ENCODE results near the gene PRXL2A.

Gene PRXL2A

DNA sequence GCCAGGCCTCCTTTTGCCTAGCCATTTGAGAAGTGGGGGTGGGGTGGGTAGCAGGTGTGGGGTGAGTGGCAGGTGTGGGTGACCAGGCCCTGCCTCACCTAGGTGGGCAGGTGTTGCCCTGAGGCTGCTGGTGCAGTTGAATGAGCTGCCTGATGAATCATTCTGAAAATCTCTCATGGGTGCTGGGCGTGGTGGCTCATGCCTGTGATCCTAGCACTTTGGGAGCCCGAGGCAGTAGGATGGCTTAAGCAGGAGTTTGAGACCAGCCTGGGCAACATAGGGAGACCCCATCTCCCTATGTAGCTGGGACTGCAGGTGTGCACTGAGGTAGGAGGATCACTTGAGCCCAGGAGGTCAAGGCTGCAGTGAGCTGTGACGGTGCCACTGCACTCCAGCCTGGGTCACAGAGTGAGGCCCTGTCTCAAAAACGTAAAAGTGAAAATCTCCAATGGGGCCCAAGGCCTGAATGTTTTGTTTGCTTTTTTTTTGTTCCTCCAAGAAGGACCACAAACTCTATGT is 63.4 kb downstream of the PRXL2A start:
- Histone ChIP-seq H3K4me3 (ENCODE audit: low read depth, low read length) (no peak overlapping the region), H3K36me3 (ENCODE audit: control insufficient read depth in 2 of 2, insufficient read depth in 1 of 2, low read length in 2 of 2) (peaks cover 0 to 3% of the 10 kb centered on the region in 2 experiments; a peak in 2 of 3 replicates), H3K4me1 (ENCODE audit: control insufficient read depth, insufficient read depth, low read length) (peaks cover 2% of the 10 kb centered on the region; the same call in 1 of the 2 replicates), H3K27ac (ENCODE audit: extremely low read depth, low read depth, low read length) (no peak overlapping the region), H3K9me3 (ENCODE audit: control insufficient read depth, insufficient read depth, low read depth, low read length) (no peaks in the 10 kb centered on the region)
- CTCF ChIA-PET: interaction anchor here (0.6 to 1.4 kb wide), 3 partner anchors 26 to 29 kb away, joined by 3 to 4 read pairs (median 3); no protein-coding TSS in a partner anchor
- POLR2A ChIA-PET: interaction anchor here (1.1 kb wide), 1 partner anchor 11 kb away, joined by 3 read pairs; no protein-coding TSS in a partner anchor
- TF ChIP-seq, protein P1, sequence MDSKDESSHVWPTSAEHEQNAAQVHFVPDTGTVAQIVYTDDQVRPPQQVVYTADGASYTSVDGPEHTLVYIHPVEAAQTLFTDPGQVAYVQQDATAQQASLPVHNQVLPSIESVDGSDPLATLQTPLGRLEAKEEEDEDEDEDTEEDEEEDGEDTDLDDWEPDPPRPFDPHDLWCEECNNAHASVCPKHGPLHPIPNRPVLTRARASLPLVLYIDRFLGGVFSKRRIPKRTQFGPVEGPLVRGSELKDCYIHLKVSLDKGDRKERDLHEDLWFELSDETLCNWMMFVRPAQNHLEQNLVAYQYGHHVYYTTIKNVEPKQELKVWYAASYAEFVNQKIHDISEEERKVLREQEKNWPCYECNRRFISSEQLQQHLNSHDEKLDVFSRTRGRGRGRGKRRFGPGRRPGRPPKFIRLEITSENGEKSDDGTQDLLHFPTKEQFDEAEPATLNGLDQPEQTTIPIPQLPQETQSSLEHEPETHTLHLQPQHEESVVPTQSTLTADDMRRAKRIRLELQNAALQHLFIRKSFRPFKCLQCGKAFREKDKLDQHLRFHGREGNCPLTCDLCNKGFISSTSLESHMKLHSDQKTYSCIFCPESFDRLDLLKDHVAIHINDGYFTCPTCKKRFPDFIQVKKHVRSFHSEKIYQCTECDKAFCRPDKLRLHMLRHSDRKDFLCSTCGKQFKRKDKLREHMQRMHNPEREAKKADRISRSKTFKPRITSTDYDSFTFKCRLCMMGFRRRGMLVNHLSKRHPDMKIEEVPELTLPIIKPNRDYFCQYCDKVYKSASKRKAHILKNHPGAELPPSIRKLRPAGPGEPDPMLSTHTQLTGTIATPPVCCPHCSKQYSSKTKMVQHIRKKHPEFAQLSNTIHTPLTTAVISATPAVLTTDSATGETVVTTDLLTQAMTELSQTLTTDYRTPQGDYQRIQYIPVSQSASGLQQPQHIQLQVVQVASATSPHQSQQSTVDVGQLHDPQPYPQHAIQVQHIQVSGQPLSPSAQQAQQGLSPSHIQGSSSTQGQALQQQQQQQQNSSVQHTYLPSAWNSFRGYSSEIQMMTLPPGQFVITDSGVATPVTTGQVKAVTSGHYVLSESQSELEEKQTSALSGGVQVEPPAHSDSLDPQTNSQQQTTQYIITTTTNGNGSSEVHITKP (tag by site-specific recombination; IDR thresholded peaks at IDR 0.05): no peak
- TF ChIP-seq EGR2 (tag by site-specific recombination; IDR thresholded peaks at IDR 0.05; ENCODE audit: low read depth): peak; percentile 53; the same call in 1 of the 2 replicates
- TF ChIP-seq ZNF114 (tag by site-specific recombination; IDR thresholded peaks at IDR 0.05): no peak
- TF ChIP-seq ZNF423 (tag by site-specific recombination; IDR thresholded peaks at IDR 0.05): no peak

DNA sequence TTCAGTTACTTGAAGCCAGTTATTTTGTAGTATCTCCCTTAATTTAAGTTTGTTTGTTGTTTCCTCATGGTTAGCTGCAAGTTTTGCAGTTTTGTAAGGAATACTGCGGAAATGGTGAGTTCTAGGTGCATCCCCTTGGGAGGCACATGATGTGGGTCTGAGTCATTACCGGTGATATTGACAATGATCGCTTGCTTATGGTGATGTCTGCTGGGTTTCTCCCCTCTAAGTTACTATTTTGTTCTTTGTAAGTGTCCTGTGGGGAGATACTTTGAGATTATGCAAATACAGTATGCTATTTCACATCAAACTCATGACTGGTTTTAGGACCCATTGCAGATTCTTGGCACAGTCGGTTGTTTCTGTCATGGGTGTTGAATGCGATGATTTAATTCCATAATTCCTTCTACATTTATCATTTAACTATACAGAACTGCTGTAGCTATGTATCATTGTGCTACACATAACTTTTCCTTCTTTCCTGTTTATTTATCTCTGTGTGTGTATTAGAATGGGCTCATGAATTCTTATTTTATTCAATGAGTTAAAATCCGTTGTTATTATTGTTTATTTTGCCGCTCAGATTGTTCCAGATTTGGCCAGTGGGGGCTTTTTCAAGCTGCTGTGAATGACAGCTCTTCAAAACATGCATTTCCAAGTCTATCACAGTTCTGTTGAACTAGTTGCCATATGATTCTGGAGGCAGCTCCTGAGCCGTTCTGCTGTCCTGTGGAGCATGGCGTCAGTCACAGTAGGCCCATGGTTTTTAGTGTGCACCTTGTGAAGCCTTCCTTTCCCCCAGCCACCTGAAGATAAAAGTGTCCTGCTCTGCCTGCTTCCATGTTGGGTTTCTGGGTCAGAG is 64.1 kb downstream of the PRXL2A start:
- H3K27ac ChIP-seq (ENCODE audit: extremely low read depth, low read depth, low read length): no peak overlapping the region

DNA sequence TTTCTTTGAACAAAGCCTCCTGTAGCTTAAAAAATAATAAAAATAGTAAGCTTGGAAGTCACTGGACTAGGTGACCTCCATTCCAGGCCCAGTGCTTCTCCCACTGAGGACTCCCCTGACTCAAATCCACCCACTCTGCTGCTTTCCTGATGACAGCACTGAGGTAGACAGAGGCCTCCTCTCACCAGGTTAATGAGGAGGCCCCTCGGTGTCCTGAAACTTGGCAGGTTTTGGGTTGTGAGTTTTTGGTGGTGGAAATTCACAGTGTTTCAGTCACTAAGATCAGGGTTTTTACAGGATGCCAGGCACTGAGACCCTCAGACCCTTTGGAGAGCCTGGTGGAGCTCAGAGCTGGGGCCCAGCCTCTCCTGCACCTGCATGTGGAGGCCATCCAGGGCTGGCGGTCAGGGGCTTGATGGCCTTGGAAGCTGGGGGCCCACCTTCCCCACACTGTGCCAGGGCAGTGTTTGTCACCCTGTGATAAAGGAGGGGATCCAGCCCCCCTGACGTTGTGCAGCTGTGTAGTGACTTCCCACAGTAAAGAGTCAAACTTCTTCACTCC is 64.8 kb downstream of the PRXL2A start:
- ChIA-PET CTCF (interaction anchor here (0.6 to 0.9 kb wide), 2 partner anchors 33 to 362 kb away, joined by 4 to 5 read pairs; no protein-coding TSS in a partner anchor), POLR2A (no interaction called here)
- no peak overlapping the region for H3K4me3 ChIP-seq (ENCODE audit: low read depth, low read length)
- 0 out of 2 replicates have a peak, but pooled peaks cover 2% of the 10 kb centered on the region for H3K4me1 ChIP-seq (ENCODE audit: control insufficient read depth, insufficient read depth, low read length)
- no peak overlapping the region for H3K27ac ChIP-seq (ENCODE audit: extremely low read depth, low read depth, low read length)
- peaks cover 0 to 3% of the 10 kb centered on the region in 2 experiments; a peak in 2 of 3 replicates for H3K36me3 ChIP-seq (ENCODE audit: control insufficient read depth in 2 of 2, insufficient read depth in 1 of 2, low read length in 2 of 2)
- TF ChIP-seq ZNF701 (tag by site-specific recombination; IDR thresholded peaks at IDR 0.05) (no peak), ZNF548 (tag by site-specific recombination; IDR thresholded peaks at IDR 0.05) (no peak), ZNF501 (tag by site-specific recombination; IDR thresholded peaks at IDR 0.05) (no peak), ZNF354C (tag by site-specific recombination; IDR thresholded peaks at IDR 0.05; ENCODE audit: borderline replicate concordance, low read depth) (no peak), SETDB1 (IDR thresholded peaks at IDR 0.05; ENCODE audit: insufficient read length, low read length) (no peak), ZNF664 (tag by site-specific recombination; IDR thresholded peaks at IDR 0.05) (no peak), KLF16 (tag by site-specific recombination; IDR thresholded peaks at IDR 0.05) (no peak), OSR2 (tag by site-specific recombination; IDR thresholded peaks at IDR 0.05) (no peak), ZNF629 (tag by site-specific recombination; IDR thresholded peaks at IDR 0.05) (no peak)
- TF ChIP-seq, protein P2, sequence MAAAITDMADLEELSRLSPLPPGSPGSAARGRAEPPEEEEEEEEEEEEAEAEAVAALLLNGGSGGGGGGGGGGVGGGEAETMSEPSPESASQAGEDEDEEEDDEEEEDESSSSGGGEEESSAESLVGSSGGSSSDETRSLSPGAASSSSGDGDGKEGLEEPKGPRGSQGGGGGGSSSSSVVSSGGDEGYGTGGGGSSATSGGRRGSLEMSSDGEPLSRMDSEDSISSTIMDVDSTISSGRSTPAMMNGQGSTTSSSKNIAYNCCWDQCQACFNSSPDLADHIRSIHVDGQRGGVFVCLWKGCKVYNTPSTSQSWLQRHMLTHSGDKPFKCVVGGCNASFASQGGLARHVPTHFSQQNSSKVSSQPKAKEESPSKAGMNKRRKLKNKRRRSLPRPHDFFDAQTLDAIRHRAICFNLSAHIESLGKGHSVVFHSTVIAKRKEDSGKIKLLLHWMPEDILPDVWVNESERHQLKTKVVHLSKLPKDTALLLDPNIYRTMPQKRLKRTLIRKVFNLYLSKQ (tag by site-specific recombination; IDR thresholded peaks at IDR 0.05; ENCODE audit: borderline replicate concordance): no peak
- TF ChIP-seq, protein P3, sequence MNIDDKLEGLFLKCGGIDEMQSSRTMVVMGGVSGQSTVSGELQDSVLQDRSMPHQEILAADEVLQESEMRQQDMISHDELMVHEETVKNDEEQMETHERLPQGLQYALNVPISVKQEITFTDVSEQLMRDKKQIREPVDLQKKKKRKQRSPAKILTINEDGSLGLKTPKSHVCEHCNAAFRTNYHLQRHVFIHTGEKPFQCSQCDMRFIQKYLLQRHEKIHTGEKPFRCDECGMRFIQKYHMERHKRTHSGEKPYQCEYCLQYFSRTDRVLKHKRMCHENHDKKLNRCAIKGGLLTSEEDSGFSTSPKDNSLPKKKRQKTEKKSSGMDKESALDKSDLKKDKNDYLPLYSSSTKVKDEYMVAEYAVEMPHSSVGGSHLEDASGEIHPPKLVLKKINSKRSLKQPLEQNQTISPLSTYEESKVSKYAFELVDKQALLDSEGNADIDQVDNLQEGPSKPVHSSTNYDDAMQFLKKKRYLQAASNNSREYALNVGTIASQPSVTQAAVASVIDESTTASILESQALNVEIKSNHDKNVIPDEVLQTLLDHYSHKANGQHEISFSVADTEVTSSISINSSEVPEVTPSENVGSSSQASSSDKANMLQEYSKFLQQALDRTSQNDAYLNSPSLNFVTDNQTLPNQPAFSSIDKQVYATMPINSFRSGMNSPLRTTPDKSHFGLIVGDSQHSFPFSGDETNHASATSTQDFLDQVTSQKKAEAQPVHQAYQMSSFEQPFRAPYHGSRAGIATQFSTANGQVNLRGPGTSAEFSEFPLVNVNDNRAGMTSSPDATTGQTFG (tag by site-specific recombination; IDR thresholded peaks at IDR 0.05; ENCODE audit: borderline replicate concordance): no peak
- TF ChIP-seq, protein P4, sequence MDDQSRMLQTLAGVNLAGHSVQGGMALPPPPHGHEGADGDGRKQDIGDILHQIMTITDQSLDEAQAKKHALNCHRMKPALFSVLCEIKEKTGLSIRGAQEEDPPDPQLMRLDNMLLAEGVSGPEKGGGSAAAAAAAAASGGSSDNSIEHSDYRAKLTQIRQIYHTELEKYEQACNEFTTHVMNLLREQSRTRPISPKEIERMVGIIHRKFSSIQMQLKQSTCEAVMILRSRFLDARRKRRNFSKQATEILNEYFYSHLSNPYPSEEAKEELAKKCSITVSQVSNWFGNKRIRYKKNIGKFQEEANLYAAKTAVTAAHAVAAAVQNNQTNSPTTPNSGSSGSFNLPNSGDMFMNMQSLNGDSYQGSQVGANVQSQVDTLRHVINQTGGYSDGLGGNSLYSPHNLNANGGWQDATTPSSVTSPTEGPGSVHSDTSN (CRISPR knock-in tag; IDR thresholded peaks at IDR 0.05): no peak
- no peaks in the 10 kb centered on the region for H3K9me3 ChIP-seq (ENCODE audit: control insufficient read depth, insufficient read depth, low read depth, low read length)

More for the DNA sequence above, 64.1 kb downstream of the PRXL2A start:
- peaks cover 2% of the 10 kb centered on the region; the same call in 1 of the 2 replicates for H3K4me1 ChIP-seq (ENCODE audit: control insufficient read depth, insufficient read depth, low read length)
- no peaks in the 10 kb centered on the region for H3K9me3 ChIP-seq (ENCODE audit: control insufficient read depth, insufficient read depth, low read depth, low read length)
- CTCF ChIA-PET: interaction anchor here (0.6 to 1.4 kb wide), 3 partner anchors 25 to 362 kb away, joined by 3 to 5 read pairs (median 4); no protein-coding TSS in a partner anchor
- H3K36me3 ChIP-seq (ENCODE audit: control insufficient read depth in 2 of 2, insufficient read depth in 1 of 2, low read length in 2 of 2): peaks cover 0 to 3% of the 10 kb centered on the region in 2 experiments; a peak in 2 of 3 replicates
- no peak overlapping the region for H3K4me3 ChIP-seq (ENCODE audit: low read depth, low read length)
- POLR2A ChIA-PET: interaction anchor here (1.1 kb wide), 1 partner anchor 11 kb away, joined by 3 read pairs; no protein-coding TSS in a partner anchor
- TF ChIP-seq ZIC2 (tag by site-specific recombination; IDR thresholded peaks at IDR 0.05) (peak; percentile 37), ZNF155 (tag by site-specific recombination; IDR thresholded peaks at IDR 0.05) (no peak)
